ENCODE data around the gene CLDN11.

Gene CLDN11

GRCh38 chr3:170418422-170419398, at the start of gene CLDN11:
CLDN11 (plus strand) TSS chr3:170418868; CDS start chr3:170419067, 199 bp downstream.
- DNase-seq (ENCODE audit: insufficient read length, low spot score): no peak
- no peak for FAIRE-seq

GRCh38 chr3:170368921-170369320, 49.7 kb upstream of the CLDN11 start:
- FAIRE-seq (no peak), DNase-seq (ENCODE audit: insufficient read length, low spot score) (no peak)

DNA sequence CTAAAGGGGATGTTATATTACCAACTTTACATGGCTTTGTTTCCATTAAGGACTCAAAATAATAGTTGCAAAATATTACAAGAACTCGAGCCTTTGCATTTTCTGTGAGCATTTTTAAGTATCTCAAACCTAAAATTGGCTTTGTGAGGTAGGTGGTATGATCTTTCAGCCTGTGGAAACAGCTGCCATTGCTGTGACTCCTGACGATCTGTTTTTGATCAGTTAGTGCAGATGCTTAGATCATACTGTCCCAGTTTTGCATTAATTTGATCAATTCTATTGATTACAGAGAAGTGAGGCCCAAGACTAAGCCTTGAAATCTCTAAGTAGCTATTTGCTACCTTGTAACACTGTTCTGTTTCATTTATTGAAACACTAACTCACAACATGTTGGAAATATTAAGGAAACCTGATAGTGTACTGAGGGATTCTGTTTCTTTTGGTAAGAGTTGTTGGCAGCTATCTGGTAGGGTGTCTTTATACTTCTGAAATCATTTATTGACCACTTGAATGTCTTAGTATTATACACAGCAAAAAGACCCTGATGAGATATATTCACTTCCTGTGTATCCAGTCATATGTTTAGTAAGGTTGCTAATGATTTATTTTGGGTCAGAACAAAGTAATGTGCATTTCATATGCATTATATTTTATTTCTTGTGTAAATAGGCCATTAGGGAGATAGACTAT, 46.3 kb upstream of the CLDN11 start:
- no peak for DNase-seq (ENCODE audit: insufficient read length, low spot score)
- peak; percentile 85 for FAIRE-seq

DNA sequence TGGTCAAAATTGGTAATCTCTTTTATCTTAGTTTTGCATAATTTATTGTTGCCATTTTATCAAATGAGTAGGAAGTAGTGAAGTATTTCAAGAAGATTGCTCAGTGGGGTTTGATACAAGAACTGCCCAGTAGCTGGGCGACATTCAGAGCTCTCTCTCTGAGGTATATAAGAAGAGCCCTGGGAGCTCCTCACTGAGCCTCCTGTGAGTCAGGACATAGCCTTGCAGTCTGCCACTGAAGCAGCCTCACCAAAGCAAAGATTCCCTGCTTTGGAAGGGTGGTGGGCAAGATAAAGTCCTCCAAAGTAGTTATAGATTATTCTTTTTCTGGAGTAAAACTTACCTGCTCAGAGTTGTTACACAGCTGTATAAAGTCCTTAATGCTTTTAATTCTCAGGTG, 35.1 kb upstream of the CLDN11 start:
- no peak for DNase-seq (ENCODE audit: insufficient read length, low spot score)
- FAIRE-seq: no peak

DNA sequence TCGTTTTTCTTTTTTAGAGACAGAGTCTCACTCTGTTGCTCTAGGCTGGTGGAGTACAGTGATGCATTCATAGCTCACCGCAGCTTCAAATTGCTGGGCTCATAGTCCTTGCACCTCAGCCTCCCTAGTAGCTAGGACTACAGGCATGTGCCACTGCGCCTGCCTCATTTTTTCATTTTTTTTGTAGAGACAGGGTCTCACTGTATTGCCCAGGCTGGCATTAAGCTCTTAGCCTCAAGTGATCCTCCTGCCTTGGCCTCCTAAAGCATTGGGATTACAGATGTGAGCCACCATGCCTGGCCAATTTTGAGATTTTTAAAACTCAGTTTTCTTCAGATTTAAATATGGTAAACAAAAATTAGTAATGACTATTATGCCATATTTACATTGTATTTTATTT, 32.2 kb upstream of the CLDN11 start:
- DNase-seq (ENCODE audit: insufficient read length, low spot score): no peak
- no peak for FAIRE-seq

- no peak for FAIRE-seq
- no peak for DNase-seq (ENCODE audit: insufficient read length, low spot score)
Observed at GRCh38 chr3:170387950-170388349, 30.7 kb upstream of the CLDN11 start.

DNA sequence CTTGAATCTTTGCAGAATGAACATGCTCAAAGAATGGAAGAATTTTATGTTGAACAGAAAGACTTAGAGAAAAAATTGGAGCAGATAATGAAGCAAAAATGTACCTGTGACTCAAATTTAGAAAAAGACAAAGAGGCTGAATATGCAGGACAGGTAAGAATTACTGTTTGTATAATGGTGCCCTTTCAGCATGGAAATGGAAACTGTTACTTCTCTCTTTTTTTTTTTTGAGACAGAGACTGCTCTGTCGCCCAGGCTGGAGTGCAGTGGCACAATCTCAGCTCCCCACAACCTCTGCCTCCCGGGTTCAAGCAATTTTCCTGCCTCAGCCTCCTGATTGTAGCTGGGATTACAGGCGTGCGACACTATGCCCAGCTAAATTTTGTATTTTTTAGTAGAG, 27.6 kb upstream of the CLDN11 start:
- DNase-seq (ENCODE audit: insufficient read length, low spot score): no peak
- FAIRE-seq: no peak

DNA sequence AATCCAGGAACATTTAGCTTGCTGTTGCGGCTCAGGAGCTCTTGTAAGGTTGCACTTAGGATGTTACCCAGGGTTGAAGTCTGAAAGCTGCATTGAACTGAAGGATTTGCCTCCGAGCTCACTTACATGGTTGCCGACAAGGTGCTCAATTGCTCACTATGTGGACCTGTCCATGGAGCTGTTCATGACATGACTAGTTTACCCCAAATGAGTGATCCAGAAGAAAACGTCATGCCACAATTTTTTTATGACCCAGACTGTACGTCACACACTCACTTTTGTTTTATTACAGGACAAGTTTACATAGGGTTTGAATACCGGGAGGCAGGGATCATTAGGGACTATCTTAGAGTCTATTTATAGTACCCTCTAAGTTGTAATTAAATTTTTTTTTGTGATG, 21.0 kb upstream of the CLDN11 start:
- FAIRE-seq: no peak

DNA sequence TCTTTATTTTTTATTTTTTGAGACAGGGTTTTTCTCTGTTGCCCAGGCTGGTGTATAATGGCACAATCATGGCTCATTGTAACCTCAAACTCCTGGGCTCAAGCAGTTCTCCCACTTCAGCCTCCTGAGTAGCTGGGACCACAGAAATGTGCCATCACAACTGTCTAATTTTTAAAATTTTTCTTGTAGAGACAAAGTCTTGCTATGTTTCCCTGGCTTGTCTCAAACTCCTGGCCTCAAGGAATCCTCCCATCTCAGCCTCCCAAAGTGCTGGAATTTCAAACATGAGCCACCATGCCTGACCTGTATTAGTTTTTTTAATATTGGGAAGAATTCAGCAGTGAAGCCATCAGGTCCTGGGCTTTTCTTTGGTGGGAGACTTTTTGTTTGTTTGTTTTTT, 13.6 kb upstream of the CLDN11 start:
- DNase-seq (ENCODE audit: insufficient read length, low spot score) (no peak), FAIRE-seq (no peak)

More for the DNA sequence above, 21.0 kb upstream of the CLDN11 start:
- DNase-seq (ENCODE audit: insufficient read length, low spot score): no peak

GRCh38 chr3:170410428-170411029, 8.1 kb upstream of the CLDN11 start:
- no peak for FAIRE-seq

GRCh38 chr3:170413291-170413690, 5.4 kb upstream of the CLDN11 start:
- DNase-seq (ENCODE audit: insufficient read length, low spot score): no peak
- no peak for FAIRE-seq

More at GRCh38 chr3:170410428-170411029, 8.1 kb upstream of the CLDN11 start:
- DNase-seq (ENCODE audit: insufficient read length, low spot score): no peak

DNA sequence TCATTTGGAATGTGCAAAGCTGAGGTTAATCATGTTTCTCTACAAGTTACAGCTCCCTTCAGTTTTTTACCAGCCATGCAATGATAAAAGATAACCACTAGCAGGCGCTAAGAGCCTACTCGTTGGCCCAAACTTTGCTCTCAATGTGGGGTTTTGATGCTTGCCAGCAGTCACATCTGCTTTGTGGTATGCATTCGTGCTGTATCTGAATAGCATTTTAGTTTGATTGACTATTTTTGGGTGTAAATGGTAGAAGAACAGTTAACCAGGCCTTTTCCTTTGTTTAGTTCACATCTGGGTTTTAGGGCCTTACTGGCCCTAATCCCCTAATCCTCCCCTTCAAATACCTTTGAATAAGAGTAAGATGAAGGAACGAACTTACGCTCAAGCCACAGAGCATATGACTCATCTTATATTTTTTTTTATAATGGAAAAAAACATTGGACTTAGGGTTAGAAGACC, 4.4 kb upstream of the CLDN11 start:
- FAIRE-seq: peak; percentile 66

DNA sequence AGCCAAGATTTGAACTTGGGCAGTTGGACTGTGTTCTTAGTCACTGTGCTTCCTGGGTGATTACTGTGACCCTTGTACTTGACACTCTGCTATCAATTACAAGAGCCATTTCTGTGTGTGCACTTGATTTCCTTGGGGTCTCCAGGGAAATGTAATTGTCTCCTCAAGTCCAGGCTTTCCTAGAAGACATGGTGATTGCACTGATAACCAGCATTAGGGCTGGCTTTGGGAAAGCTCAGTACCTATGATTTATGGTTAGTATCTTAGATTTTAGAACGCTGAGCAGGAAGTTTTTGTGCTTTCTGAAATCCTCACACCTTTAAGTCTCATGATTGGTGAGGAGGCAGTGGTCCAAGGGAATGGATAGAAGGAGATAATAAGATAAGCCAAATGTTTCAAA, 1.6 kb upstream of the CLDN11 start:
- DNase-seq (ENCODE audit: insufficient read length, low spot score): no peak
- FAIRE-seq: no peak

More for the DNA sequence above, 4.4 kb upstream of the CLDN11 start:
- no peak for DNase-seq (ENCODE audit: insufficient read length, low spot score)

GRCh38 chr3:170419557-170420087, 954 bp downstream of the CLDN11 start:
- DNase-seq (ENCODE audit: insufficient read length, low spot score) (no peak), FAIRE-seq (no peak)

GRCh38 chr3:170420307-170420821, 1.7 kb downstream of the CLDN11 start:
- DNase-seq (ENCODE audit: insufficient read length, low spot score) (no peak), FAIRE-seq (no peak)

DNA sequence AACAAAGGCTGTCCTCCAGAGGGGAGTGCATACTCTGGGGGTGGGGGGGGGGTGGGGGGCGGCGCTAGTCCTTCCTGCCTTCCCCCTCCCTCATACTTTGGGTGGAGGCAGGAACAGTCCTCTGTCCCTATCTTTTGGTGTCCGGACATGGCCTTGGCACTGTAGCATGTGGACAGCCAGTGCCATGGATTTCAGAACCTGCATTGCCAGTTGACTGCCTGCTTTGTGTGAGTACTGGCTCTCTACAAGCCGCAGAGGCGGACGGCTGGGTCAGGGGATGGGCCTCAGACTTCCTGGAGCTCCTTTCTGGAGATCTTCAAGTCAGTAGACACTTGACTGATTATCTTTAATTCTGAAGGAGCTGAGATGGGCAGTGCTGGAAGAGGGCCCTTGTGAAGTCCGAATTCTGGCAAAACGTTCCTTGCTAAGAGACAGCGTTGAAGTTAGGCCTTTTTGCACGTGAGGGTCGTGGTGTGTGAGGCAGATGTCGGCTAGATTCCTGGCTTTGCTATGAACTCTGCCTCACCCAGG, 2.5 kb downstream of the CLDN11 start:
- DNase-seq (ENCODE audit: insufficient read length, low spot score) (no peak), FAIRE-seq (no peak)

GRCh38 chr3:170421758-170422157, 3.1 kb downstream of the CLDN11 start:
- DNase-seq (ENCODE audit: insufficient read length, low spot score) (no peak), FAIRE-seq (no peak)

GRCh38 chr3:170423001-170423615, 4.4 kb downstream of the CLDN11 start:
- DNase-seq (ENCODE audit: insufficient read length, low spot score): no peak
- FAIRE-seq: no peak

DNA sequence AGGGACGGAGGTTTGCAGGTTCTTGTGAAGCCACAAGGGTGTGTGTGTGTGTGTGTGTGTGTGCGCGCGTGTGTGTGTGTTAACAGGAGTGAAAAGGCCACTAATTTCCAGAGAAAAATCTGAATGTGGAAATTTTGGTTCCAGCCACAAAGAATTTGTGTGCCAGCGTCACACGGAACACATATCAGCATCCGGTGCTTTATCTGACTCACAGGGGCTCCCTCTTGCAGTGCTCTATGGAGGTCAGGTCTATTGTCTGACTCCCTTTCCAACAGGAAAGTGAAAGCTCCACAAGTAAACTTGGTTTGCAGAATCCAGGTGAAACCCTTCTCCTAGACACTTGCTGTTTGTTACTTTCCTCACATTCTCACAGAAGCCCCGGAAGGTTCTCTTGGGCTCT, 6.2 kb downstream of the CLDN11 start:
- FAIRE-seq (no peak), DNase-seq (ENCODE audit: insufficient read length, low spot score) (no peak)

Measured in GM19239 (cell line).